Cerebellar cortex (tissue), 1 donor: Measurements from ENCODE around the gene MYOC.
"Not testable (repeated sequence)": the region's sequence is repeated elsewhere in the genome, so short reads cannot be mapped to it uniquely, and the experiment has no call there.

ENCODE experiments used
- DNase-seq: peaks from one replicate; pipeline ENCODE4 v3.0.0-alpha.2; 2015; ENCODE audit warnings: low spot score

MYOC gene

DNA sequence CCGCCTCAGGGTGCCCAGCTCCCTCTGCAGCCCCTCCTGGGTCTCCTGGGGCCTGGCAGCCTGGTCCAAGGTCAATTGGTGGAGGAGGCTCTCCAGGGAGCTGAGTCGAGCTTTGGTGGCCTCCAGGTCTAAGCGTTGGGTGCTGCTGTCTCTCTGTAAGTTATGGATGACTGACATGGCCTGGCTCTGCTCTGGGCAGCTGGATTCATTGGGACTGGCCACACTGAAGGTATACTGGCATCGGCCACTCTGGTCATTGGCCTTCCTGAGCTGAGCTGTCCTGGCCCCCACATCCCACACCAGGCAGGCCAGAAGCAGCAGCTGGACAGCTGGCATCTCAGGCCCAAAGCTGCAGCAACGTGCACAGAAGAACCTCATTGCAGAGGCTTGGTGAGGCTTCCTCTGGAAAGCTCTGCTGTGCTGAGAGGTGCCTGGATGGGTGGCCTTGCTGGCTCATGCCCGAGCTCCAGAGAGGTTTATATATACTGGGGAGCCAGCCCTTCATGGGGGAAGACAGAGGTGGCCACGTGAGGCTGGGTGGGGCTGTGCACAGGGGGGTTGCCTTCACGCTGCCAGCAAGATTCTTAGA lies at the start of gene MYOC:
TSS of gene MYOC (minus strand) at position 455 of the 589 bp plus-strand sequence. CDS start at position 378, 77 bp downstream.
- DNase-seq = no peak

DNA sequence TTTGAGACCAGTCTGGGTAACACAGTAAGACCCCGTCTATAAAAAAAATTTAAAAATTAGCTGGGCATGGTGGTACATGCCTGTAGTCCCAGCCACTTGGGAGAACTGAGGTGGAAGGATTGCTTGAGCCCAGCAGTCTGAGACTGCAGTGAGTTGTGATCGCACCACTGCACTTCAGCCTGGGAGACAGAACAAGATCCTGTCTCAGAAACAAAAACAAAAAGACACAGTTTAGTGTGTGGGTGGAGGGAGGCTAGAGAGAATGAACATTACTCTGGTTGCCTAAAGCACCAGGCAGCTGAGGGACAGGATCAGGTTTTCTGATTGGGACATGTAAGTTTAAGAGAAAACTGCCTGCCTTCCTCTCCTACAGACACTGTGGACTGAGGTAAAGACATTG lies 47.0 kb upstream of the MYOC start:
- no peak for DNase-seq

DNA sequence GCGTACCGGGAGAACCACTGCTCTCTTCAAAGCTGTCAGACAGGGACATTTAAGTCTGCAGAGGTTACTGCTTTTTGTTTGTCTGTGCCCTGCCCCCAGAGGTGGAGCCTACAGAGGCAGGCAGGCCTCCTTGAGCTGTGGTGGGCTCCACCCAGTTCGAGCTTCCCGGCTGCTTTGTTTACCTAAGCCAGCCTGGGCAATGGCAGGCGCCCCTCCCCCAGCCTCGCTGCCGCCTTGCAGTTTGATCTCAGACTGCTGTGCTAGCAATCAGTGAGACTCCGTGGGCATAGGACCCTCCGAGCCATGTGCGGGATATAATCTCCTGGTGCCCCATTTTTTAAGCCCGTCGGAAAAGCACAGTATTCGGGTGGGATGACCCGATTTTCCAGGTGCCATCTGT lies 43.3 kb upstream of the MYOC start:
- not testable (repeated sequence) for DNase-seq

DNA sequence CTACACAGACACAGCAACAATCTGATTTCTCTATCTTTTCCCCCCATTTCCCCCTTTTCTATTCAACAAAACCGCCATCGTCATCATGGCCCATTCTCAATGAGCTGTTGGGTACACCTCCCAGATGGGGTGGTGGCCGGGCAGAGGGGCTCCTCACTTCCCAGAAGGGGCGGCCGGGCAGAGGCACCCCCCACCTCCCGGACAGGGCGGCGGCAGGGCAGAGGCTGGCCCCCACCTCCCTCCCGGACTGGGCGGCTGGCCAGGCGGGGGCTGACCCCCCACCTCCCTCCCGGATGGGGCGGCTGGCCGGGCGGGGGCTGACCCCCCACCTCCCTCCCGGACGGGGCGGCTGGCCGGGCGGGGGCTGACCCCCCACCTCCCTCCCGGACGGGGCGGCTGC lies 41.1 kb upstream of the MYOC start:
- DNase-seq = not testable (repeated sequence)

DNA sequence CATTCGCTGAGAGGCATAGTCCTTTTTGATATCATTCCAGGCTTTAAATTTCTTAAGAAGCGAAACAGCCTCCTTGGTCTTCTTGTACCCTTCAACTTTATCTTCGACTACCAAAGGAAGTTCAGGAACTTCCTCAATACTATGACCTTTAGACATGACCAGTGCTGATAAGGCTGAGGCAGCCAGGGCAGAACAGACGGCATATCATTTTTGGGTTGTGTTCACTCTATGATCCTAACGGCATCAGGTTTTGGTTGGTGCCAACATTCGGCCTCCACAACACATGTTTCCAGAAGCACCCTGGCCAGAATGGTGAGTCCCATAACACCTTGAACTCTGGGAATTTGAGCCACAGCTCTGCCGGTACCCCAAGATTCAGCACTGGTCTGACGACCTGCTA lies 31.4 kb upstream of the MYOC start:
- DNase-seq = peak; percentile 27

DNA sequence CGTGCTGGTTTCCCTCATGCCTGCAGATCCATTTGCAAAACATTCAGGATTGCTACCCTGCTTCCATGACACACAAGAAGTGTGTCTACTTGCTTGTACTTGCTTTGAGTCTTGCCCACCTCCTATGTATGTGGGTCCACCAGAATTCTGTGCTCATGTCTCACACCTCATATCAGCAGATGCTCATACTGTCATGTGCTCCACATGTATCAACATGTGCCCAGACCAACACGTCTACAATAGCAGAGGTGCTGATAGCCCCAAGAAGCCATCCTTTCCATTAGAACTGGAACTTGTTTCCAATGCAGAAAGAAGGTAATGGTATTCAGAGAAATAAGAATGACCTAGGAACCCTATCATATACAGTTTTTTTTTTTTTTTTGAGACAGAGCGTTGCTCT lies 27.9 kb upstream of the MYOC start:
- no peak for DNase-seq

DNA sequence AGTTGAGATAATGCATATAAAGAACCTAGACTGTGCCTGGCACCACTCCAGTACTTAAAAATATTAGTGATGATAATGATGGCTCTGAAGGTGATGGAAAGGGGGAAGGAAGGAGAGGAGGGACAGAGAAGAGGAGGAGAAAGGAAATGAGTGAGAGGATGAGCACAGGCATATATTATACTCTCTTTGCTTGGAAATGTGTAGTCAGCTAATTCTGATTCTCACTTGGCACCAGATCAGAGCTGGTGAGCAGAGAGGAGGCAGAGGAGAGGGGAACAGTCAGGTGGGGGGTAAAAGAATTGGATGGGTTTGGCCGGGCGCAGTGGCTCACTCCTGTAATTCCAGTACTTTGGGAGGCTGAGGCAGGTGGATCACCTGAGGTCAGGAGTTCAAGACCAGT lies 24.3 kb upstream of the MYOC start:
- DNase-seq = no peak

DNA sequence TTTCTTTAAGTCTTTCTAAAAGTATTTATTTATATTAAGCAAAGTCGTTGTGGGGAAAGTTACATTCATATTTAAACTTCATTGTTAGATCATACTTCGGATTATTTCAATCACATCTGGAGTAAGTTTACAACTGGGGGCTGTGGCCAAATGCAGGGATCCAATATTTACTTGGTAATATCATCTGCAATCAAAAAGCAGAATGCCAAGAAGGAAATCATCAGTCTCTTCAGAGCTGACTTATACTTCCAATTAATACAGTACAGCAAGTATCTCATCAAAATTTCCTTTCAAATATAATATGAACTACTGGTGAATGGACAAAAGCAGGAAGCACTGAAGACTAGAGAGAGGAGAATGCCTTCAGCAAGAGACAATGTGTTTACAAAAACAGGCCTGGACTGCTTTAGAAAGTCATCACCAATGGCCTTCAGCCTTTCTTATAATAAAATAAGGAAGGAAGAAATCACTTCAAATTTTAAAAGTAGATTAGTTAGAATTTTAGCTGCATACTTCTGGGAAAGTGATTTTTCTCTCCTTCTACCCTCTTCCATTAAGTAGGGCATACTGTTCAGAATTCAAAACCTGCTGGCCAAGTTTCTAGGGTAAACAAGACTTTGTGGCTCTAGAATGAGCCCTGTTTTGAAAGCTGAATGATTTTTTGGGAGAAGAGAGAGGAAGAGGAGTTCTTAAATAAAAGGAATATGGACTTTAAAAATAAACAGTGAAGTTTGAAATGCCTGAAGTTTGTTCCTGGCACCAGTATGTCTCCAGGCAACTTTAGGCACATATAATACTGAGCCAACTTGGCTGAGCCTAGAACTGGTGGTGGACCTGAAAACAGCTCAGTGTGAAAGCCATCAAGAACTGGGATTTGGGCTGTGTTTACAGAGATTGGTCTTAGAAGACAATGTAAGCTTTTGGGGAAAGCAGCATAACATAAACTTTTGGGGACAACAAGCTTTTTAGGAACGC lies 22.2 kb upstream of the MYOC start:
- DNase-seq = no peak

DNA sequence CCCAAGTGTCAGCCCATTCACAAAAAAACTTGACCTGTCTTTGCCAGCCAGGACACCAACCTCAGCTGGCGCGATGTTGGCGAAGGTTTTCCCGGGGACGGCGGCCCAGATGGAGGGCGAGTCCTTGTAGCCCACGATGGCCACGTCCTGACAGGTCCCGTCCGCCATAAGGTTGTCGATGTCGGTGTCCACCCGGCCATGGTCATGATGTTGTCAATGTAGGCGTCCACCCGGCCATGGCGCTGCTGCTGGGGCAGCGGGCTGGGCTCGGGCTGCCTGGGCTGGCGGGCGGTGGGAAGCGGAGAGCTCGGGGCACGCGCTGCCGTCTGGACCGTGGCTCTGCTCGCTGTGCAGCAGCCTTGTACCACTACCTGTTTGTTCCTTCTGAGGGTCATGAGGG lies 18.3 kb upstream of the MYOC start:
- no peak for DNase-seq

DNA sequence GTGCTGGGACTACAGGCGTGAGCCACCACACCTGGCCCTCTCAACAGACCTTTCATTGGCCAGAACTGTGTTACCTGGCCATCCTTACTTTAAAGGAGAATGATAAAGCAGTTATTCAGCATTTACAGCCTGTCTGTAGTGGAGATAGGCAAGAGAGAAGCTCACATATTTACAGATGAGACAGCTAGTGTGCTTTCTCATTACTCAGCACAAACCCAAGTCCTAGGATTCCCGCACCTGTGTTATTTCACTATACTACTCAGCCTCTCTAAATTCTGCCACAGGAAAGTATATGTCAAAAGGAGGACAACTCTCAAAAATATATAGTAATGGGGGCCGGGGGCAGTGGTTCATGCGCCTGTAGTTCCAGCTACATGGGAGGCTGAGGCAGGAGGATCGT lies 15.9 kb upstream of the MYOC start:
- DNase-seq = no peak

DNA sequence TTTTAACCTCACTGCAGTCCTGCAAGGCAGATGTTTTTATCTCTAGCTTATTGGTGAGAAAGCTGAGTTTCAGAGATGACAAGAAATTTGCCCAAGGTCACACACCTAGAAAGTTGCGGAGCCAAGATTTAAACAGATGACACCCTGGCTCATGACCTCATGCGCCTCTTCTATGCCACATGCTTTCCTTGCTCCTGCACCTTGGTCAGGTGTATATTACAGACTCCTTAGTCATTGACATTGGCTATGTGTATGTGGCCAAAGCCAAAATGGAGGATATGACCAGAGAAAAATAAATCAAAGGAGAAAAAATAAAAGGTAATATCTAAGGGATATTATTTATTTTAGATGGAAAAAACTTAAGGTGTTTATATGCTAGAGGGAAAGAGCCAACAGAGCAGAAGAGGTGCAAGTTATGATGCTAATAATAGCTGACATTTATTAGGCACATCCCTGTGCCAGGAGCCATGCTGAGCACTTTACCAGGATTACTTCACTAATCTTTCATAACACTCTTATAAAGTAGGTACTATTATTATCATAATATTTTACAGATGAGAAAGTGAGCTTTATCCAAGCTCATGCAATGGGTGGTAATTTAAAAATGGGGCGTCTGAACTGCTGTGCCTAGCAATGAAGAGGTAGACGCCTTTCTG lies 13.8 kb upstream of the MYOC start:
- peak; percentile 78 for DNase-seq

DNA sequence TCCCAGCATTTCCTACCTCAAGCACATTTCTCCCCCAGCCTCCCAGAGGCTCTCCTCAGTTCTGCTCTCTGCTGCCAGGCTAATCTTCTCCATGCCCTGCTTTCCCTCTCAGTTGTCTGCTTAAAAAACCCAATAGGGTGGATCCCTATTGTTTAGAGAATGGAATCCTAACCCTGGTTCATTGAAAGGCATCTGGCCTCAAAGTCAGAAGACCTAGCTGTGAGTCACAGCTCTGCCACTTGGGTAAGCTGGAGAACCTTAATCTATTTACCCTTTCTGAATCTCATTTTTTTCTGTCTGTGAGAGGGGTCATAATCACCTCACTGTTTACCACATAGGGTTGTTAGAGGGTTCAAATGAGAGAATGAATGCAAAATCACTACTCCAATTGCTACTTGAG lies 12.5 kb upstream of the MYOC start:
- no peak for DNase-seq

DNA sequence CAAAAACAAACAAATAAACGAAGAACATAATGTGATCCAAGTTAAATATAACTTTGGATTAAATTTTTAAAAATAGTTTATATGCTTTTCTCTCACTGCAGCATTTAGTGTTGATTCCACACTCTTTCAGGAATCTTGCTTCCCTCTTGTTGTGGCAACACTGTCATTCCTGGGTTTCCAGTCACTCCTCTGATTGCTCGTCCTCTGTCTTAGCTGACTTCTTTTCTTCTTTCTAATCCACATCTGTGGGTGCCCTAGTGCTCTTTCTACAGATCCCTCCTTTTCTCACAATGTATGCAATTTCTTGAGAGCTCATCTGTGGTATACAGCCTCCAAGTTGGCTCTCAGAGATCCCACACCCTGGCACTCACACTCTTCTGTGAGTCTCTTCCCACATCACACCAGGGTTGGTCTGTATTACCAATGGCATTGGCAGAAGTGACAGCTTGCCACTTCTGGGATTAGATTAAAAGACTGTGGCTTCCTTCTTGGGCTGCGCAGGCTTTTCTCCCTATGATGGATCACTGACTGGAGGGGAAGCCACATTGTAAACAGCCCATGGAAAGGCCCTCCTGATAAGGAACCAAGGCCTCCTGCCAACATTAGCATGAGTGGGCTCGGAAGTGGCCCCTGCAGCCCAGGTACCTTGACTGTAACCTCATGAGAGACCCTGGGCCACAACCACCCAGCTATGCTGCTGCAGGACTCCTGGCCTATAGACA lies 11.5 kb upstream of the MYOC start:
- no peak for DNase-seq

DNA sequence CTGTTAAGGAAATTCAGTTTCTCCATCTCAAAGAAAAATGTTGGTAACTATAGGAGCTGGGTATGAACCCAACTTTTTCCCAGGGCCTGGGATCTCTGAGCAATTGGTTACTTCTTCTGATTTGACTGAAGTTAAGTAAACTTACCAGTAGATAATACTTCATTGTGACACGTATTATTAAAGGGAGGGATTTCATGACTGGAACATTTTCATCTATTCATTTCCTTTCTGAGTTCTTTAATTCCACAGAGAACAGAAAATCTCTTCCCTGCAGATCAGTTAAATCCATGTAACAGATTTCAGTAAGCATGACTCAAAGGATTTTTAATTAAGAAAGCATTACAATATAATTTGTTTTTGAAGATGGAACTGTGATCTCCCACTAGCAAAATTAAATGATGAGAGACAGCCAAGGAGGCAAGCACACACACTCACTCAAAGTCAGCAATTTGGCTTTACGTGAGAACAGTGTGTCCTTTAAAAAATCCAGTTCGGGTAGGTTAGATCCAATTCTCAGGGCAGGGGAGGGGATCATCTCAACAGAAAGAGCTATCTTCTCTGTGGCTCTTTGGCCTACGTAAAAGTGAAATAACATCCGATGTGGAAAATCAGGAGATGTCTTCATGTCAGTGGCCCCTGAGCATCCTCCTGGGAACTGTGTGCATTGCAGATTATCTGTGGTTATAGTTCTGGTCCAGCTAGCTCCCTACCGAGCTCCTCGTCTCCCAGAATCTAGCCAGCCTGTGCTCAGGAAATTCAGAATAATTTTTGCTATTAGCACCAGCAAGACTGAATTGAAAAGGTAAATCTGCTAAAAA lies 10.8 kb upstream of the MYOC start:
- peak; percentile 67 for DNase-seq

DNA sequence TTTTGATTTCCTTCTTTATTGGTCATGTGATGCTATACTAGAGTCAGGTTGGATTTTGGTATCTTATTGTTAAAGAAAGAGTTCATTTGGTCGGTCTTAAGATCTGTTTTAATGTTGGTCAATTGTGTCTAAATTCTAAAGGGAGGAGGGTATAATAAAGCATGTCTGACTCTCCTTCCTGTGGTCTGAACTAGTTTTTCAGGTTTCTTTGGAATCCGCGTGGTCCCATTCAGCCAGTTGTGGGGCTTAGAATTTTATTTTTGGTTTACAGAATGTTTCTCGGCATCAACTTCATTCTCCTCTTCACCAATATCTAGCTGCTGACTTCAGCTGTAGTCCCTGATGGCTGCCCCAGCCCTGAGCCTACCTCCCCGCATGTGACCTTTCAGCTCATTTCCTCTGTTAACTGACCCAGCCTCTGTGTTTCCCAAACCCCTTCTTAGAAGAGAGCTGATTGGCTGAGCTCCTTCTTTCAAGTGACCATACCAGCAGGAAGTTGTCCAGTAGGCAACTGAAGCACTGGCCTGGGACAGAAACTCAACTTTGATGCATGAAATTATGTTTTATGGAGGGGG lies 8.7 kb upstream of the MYOC start:
- DNase-seq = no peak

DNA sequence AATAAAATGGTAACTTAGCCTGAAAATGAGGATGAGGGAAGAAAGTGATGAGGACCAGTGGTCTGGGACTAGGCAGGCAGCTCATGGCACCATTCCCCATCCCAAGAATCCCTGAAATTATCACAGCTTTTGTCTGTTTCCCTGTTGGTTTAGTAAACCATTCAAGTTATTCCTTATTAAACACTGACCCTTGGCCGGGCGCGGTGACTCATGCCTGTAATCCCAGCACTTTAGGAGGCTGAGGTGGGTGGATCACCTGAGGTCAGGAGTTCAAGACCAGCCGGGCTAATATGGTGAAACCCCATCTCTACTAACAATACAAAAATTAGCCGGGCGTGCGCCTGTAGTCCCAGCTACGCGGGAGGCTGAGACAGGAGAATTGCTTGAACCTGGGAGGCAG lies 3.7 kb upstream of the MYOC start:
- DNase-seq = not testable (repeated sequence)

DNA sequence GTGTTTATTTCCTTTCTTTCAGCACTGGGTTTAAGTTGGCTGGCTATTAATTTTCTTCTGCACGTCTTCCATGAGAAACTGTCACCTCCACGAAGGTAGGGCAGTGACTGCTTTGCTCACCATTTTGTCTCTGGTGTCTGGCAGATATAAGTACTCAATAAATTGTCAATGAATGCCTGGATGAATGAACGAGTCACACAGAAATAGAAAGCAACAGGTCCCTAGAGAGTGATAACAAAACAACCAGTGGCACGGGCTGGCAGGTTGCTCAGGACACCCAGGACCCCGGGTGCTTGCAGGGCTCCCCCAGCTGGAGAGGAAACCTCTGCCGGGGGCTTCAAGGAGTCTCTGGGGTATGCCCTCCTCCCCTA lies 3.2 kb upstream of the MYOC start:
- no peak for DNase-seq

DNA sequence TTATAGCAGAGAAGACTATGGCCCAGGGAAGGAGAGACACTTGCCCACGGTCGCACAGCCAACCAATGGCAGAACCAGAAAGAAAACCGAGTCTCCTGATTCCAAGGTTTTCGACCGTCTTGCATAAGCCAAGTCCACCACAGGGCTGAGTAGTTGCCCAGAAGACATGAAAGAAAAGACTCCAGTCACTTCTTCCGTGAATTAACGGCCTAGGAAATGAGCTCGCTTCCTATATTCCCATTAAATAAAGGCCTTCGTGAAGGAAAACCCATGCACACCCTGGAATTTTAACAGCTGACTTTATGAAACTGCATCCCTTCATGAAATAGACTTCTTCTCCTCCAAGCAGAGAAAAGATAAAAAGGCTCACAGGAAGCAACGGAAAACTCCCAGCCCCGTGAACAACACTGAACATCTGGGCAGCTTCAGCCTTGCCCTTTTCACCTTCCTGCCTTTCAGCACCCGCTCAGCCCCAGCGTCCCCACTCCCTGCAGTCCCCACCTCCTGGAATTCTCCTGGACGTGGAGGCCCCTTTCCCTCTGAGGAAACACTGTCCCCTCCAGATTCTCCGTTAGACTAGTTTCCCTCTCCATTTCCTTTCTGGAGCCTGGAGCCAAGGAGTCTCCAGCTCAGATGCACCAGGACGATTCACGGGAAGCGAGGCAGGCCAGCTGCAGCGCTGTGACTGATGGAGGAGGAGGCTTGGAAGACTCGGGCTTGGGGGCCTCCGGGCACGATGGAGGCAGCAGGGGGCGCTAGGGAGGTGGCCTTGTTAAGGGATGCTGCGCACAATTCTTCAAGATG lies 2.7 kb upstream of the MYOC start:
- DNase-seq = peak; percentile 69

DNA sequence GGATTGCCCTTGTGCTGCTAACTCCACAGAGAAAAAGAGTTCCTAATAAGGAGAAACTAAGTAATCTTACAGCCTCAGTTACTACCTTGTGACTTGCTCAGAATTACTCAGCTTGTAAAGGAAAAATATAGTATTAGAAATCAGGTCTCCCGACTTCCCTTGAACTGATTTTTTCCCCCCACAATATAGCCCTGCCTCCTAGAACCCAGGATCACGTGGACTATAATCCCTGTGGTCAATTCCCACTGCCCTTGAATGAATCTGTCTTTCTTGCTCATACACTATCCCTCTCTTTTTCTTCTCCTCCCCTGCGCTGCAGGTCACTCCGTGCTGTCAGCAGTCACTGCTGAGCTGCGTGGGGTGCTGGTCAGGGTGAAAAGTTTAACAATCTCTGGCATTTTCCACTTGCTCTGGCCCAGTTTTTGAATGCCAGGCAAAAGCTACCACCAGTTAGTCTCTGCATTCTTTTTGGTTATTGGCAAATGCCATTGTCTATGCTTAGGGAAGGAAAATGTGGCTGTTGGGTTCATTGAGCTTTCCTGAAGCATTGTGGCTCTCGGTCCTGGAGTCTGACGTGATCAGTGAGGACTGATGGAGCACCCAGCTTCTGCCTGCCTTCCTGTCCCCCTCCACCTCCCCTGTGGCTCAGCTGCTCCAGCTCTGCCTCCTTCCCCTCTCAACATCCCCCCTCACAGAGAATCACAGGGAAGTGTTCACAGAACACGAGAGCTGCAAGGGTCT lies 1.9 kb upstream of the MYOC start:
- peak; percentile 51 for DNase-seq

DNA sequence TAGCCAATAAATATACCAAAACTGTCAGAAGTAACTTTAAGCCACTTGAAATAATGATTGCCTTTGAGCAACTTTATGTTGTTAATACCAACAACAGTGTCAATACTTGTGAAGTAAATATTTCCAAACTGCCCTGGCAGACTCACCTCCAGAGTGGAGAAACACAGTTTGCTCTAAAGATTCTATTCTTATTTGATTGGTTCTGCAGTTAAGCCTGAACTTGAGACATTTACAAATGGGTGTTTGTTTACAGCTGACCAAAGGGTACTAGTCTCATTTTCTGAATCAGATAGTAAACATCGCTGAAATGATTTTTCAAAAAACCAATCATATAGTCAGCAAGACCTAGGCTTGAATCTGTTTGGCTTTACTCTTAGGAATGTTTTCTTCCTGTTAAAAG lies 1.3 kb upstream of the MYOC start:
- DNase-seq = peak; percentile 36
